HG02759 (cell line): ENCODE results near the gene ARIH2.

Experiments used
- ATAC-seq: cut with Tn5 transposase; IDR thresholded peaks from one replicate; pipeline ENCODE4 v1.9.1; 2021; ENCODE audit warnings: mild to moderate bottlenecking, moderate library complexity; ENCODE audit not compliant: unreplicated experiment

The ARIH2 gene

DNA sequence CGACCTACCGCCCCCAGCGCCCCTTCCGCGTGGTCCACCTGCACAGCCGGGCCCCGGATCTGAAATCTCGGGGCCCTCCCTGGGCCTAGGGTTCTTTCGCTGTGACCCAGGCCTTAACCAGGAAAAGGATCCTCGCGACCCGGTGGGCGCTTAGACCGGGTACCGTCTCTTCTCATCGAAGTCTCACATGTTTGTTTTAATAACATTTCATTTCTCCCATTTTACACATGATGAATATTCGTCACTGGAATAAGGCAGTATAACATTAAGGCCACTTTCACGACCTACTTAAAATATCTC is 100.0 kb downstream of the ARIH2 start:
- ATAC-seq = no peak

DNA sequence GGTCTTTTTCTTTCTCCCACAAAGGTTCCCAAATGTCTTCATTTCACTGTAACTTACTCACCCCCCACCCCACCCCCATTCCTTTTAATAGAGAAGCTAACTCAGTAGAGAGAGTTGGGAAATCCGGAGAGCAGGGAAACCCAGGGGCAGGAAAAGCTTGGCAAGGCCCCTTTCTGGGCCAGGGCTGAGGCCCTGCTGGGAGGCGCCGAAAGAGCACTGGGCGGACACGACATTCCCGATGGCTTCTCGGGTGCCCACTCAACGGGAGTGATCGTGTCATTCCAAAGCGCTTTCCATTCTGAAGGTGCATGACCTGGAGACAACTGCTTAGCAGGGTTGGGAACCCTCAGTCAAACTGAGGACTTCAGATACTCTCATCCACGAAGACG is 101.3 kb downstream of the ARIH2 start:
- ATAC-seq = no peak

DNA sequence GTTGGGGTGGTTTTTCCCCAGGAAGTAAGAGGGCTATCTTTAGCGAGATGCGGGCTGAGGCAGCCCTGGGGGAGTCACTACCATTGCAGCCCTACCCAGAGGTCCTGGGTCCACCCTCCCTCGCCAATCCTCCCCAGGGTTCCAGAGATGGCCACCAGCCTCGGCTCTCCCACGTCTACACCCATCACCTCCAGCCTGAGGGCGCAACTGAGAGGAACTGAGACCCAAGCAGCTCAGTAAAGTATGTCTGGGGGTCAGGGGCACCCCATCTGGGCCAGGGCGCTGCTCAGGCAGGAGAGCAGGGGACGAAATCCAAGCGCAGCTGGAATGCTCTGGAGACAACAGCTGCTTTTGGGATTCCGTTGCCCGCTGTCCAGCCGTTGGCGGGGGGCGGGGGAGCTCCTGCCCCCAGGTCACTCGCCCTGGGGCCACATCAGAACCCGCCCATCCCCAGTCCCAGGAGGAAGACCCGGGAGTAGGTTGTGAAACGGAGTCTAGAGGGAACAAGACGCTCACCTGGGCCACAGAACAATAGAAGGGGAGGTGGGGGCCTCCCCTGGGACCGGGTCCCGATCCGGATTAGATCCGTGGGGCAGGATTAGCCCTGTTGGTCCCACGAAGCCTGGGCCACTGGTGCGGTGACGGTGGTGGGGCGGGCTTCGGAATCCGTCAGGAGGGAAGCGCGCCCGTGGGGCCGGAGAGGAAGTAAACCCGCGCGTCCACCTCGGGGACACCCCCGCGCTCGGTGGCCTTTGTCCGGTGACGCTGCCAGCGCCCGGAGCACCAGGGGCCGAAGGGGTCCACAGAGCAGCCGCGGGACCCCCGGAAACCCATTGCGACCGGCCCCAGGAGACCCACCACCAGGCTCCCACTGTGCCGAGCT is 101.9 kb downstream of the ARIH2 start:
- ATAC-seq = peak; percentile 1

- peak; percentile 54 for ATAC-seq
Measured at GRCh38 chr3:49021213-49021812, 102.7 kb downstream of the ARIH2 start.

DNA sequence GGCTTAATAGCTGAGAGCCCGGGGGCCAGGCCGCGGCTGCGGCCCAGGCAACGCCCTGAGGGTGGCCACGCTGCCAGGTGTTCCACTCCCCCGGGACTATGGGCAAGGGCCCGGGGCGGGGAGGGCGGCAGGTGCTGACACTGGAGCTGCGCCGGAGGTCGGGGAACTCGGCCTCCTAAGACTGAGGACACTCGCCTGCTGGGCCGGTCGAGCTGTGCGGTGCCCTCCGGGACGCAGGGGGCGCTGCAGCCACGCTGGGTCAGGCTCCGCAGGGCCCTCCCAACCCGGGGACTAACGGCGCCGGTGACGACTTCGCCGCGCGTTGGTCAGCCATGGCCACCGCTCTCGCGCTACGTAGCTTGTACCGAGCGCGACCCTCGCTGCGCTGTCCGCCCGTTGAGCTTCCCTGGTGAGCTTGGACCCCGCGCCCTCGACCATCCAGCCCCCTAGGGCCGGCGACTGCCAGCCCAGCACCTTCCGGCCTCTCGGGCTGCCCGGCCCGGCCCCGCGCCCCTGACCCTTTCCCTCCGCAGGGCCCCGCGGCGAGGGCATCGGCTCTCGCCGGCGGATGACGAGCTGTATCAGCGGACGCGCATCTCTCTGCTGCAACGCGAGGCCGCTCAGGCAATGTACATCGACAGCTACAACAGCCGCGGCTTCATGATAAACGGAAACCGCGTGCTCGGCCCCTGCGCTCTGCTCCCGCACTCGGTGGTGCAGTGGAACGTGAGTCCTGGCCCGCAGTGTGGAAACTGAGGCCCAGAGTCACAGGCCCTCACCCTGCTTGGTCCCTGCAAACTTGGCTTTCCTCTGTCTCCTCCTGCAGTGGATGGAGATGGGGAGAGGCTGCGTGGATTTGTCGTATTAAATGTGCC is 103.4 kb downstream of the ARIH2 start, which contains the start of gene NDUFAF3:
Gene NDUFAF3, plus strand, starts transcription at position 309 of the 875 bp plus-strand sequence. Its CDS starts 24 bp downstream, at position 333.
- peak; percentile 56 for ATAC-seq

DNA sequence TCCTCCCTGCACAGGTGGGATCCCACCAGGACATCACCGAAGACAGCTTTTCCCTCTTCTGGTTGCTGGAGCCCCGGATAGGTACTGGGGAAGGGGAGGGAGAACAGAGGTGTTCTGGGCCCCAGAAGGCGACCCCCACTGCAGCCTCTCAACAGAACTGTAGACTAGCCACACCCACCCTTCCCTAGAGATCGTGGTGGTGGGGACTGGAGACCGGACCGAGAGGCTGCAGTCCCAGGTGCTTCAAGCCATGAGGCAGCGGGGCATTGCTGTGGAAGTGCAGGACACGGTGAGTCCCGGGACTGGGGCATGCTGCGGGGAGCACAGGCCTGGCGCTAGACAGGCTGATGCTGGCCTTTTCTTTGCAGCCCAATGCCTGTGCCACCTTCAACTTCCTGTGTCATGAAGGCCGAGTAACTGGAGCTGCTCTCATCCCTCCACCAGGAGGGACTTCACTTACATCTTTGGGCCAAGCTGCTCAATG is 104.1 kb downstream of the ARIH2 start:
- ATAC-seq = no peak

GRCh38 chr3:49023775-49024174 is 105.1 kb downstream of the ARIH2 start:
- ATAC-seq = no peak

DNA sequence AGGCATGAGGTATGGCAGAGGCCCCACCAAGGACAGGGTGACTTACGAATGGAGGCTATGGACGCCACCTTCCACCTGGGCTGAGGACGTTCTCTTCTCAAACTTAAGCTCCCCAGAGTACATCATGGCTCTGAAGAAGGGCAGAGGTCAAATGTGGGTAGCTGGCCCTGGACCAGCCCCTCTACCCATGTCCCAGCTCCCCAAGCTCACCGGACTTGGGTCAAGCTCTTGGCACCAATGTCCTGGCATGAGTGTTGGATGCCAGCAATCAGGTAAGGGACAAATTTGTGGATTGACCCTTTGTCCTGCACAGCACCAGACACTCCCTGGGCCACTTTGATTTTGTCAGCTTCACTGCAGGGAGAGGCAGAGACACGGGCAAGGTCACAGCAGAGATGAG is 105.8 kb downstream of the ARIH2 start:
- no peak for ATAC-seq

GRCh38 chr3:49025005-49025792 is 106.6 kb downstream of the ARIH2 start:
- no peak for ATAC-seq

DNA sequence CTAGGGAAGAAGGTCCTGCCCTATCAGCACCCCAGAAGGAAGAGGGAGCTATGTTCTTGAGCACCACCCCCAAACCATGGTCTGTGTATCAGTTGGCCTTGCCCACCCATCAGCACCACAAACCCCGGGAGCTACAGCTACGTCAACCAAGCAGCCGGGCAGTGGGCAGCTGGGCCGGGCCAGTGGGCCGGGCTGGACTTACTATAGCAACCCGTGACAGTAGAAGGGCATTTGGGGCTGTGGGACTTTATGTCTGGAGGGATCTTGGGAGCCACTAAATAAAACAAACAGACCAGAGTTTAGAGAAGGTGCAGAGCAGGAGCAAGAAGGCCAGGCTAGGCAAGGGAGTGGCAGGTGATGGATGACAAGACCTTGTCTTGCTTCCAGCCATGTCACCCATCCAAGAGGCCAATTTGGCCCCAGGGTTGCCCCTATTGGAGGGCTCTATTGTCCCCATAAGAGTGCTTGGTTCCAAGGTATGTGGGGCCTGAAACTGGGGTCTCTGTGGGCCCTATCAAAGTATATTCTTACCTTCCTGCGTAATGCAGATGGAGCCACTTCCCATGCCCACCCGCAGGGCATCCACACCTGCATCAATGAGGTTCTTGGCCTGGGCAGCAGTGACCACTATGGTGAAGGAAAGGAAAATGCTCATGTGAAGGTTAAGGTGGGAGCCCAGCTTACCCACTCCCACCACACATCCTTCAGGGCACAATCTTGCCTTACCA is 107.3 kb downstream of the ARIH2 start:
- ATAC-seq = no peak

DNA sequence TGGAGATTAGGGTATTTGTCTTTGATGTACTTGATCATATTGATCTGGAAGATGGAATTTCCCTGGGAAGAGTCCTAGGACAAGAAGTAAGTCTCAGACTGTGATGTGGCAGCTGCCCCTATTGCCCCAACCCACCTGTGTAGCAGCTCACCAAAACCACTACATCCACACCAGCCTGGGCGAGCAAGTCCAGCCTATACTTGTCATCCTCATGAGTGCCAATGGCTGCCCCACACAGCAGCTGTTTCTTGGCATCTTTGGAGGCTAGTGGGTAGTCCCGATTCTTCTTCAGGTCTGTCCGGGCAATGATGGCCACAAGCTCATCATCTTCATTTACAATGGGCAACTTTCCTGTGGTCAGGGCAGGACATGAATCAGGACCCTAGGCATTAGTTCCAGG is 107.9 kb downstream of the ARIH2 start:
- no peak for ATAC-seq

DNA sequence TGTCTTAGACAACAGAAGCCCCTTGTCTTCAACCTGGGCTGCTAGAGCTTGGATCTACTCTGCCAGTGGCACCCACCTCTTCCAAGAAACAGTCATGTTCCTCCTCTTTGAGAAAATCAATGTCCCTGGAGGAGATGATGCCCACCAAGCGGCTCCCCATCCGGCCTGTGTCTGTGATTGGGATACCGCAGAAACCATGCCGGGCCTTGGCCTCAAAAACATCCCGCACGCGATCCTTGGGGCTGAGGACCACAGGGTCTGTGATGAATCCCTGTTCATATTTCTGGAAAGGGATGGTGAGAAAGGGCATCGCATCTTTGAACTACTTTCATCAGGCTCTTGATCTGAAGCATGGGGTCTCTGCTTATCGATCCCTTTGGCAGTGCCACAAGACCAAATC is 109.0 kb downstream of the ARIH2 start:
- ATAC-seq = no peak

DNA sequence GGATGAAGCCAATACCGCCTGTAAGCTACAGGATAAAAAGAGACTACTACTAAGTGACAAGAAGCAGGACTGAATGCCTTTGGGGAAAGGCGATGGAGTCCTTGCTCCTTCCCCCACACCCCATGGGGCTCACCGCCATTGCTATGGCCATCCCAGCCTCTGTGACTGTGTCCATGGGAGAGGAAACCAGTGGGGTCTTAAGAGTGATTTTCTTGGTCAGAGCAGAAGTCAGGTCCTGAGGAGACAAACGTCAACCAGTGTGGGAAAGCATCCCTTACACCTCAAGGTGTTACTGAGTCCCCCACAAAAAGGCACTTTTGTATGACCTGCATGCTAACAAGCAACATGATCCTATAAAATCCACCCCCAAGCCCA is 109.6 kb downstream of the ARIH2 start:
- no peak for ATAC-seq

DNA sequence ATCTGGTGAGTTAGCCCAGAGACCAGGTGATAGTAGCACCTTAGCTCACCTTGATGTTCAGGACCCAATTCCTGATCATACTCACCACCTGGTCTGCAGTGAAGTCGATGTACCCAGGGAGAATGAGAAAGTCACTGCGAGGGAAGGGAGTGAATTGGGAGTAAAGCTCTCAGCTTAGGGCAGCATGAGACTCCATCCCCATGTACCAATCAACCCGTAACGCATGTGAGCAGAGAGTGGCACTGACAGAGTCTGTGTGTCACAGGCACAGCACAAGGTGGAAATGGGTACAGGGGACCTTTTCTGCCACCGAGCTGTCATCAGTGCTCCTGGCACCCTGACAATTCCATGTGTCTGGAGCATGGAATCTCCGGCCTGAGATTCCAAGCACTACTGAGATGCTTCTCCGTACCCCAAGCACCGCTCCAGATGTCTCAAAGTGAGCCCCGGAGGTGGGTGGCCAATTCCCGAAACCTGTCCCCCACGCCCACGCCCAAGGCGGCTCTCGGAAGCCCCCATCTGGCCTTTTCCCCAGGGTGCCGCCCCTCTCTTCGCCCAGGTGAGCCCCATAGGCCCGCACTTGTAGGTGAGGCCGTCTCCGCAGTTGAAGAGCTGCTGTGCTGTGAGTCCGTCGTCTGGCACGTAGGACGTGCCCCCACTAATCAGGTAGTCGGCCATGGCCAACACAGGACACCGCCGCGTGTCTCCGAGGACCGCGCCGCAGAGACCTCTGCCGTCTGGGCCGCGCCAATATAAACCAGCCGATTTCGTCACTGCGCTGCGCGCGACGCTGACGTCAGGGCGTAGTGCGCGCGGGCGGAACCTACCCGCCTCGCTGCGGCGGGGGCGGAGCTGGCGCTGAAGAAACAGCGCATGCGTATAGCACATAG is 110.3 kb downstream of the ARIH2 start, which contains the start of gene IMPDH2:
Gene IMPDH2, minus strand, starts transcription at position 726 of the 890 bp plus-strand sequence. Its CDS starts 48 bp downstream, at position 678.
- peak; percentile 92 for ATAC-seq

GRCh38 chr3:49029563-49029884 is 110.9 kb downstream of the ARIH2 start:
- ATAC-seq = no peak

- no peak for ATAC-seq
Measured at GRCh38 chr3:49030321-49030720, 111.7 kb downstream of the ARIH2 start.

DNA sequence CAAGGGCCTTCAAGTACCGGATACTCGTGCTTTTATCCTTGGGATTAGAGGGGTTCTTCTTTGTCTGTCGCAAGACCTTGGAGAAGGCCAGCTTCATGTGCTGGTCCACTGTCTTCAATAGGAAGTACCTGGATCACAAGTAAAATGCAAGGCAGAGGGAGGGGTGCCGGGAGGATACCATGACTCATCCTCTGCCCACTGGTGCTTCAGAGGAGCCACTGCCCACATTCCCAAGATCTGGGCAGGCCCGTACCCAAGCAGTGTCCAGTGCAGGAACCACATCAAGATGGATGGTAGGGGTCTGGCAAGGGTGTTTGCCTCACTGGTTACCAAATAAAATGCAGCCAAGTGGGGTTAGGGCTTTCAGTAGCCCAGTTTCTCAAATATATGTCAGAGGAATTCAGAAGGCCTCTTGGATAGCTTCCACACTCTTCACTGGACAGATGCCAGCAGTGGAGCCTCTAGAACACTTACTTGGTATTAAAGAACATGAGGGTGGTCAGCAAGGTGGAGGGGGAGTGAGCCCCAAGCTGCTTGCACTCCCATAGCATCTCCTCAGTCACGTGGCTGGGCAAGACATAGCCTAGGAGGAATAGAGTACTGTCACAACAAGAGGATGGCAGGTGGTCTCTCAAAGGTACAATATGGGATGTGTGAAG is 114.1 kb downstream of the ARIH2 start:
- no peak for ATAC-seq

GRCh38 chr3:49034650-49035049 is 116.0 kb downstream of the ARIH2 start:
- ATAC-seq = no peak
